ENCODE results near the gene NRF1.
"Not testable (repeated sequence)": the region's sequence is repeated elsewhere in the genome, so short reads cannot be mapped to it uniquely, and the experiment has no call there.

NRF1 gene

GRCh38 chr7:129607471-129608120, 3.9 kb upstream of the NRF1 start:
- peak; percentile 12 to 59 for DNase-seq

DNA sequence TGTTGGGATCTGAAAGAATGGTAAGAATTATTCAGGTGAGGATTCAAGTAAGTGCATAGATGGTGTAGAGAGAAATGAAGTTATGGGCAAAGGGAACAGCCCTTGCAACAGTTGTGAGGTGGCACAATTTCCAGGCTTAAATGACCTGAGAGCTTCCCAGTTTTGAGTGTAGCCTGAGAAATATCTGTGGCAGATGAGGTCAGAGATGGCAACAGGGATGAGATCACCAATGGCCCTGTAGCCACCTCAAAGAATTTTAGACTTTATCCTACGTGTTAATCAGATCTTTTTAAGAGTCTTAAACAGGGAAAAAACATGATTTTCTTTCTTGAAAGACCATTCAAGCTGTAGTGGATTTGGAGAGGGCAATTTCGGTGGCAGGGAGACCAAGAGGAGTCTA, 1.9 kb upstream of the NRF1 start:
- no peak for DNase-seq

DNA sequence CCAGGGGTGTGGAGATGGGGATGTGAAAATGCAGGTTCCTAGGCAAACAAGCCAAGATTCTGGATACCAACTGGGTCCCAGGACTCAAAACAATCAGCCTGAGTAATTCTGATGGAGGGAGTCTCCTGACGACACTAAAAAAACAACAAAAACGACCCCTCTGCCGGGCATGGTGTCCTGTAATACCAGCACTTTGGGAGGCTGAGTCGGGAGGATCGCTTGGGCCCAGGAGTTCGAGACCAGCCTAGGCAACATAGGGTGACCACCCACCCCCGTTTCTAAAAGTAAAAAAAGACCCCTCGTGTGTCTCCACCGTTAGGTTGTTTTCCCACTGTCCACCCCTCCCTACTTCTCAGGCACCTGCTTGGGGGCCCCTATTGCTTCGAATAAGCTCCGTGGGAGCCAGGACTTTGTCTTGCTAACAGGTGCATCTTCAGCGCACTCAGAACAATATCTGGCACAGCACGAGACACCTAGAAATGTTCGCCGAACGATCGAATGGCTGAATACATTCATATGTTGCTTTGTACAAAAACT, 743 bp upstream of the NRF1 start:
- peak in 1 of 2 experiments; percentile 44 for DNase-seq

DNA sequence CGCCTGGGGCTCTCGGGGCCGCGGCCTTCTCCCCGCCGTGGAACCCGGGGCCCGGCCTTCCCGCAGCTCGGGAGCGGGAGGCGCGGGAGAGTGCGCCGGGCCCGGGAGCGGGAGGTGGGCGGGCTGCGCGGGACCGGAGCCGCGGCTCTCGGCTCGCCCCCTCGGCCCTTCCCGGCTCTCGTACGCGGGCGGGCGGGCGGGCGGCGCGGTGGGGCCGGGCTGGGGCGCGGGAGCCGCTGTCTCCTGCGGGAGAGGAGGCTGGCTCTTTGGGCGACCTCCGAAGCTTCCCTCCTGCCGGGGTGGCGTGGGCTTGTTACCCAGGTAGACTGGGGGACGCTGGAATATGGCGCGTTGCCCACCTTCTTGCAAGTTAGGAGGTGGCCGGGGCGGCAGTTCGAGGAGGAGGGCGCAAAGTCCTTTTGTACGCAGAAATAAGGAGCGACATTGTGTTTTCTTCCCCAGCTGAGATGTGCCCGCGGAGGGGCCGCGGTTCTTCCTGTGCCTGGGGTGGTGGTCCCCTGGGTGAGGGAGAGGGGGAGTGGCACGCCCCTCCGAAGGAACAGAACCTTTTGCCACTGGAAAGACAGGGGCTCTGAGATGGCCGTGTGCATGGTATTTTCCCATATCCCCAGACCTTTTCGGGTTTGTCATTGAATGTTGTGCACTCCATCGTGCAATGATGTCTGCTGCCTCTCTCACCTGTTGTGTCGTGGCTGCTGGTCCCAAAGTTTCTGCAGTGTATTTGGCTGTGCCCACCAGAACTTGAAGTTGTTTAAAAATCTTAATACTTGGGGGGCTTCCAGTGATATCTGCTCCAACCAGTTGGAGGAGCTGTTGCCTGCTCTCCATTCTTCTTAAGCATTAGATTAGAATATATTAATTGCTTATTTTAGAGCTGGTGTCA, 844 bp downstream of the NRF1 start:
- DNase-seq: peak; percentile 43 to 74

DNA sequence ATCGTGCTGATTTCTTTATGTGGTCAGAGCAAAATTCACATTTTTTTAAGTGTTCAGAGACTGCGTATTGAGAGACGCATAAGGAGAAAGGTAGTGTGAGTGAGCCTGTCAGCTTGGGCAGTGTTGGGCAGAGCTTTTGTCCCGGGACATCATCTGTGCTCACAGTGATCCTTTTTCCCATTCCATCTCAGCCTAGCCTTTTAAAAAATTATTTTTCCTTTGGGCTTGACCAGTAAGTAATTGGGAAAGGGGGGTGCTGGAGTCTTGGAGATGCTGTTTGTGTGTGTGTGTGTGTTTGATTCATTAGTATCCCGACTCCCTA, 1.5 kb downstream of the NRF1 start:
- no peak for DNase-seq

DNA sequence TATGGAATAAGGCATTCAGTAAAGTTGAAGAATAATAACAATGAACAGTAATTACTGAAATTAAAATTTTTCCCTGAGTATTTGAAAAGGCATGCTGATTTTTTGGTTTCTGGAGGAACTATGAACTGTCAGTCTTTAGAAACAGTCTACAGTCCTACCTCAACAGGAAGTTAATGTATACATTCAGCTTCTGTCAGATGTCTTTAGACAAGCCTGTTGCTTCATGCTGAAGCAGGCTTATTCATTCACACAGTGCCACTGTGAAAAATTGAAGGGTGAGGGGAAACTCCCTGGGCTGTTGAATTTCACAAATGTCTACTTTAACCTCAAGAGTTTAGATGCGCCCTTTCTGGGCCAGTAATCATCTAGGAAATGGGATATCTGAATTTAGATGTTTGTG, 3.5 kb downstream of the NRF1 start:
- peak; percentile 81 to 84 for DNase-seq

GRCh38 chr7:129616530-129616929, 5.0 kb downstream of the NRF1 start:
- DNase-seq: no peak

DNA sequence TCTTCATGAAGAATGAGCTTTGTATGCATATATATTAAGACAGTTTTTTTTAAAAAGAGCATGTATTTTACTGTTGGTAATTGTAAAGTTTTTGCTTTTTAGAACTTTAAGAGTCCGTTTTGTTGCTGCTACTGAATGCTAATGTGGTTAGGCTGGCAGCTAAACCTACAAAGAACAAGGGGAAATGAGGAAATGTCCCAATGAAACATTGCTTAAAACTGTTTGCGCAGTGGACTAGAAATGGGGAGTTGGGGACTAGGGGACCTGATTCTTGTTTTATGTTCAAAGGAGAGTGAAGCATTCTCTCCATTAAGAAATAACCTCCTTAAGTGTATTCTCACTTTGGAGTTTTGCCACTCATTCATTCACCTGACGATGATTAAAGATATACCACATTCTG, 5.7 kb downstream of the NRF1 start:
- DNase-seq: no peak

DNA sequence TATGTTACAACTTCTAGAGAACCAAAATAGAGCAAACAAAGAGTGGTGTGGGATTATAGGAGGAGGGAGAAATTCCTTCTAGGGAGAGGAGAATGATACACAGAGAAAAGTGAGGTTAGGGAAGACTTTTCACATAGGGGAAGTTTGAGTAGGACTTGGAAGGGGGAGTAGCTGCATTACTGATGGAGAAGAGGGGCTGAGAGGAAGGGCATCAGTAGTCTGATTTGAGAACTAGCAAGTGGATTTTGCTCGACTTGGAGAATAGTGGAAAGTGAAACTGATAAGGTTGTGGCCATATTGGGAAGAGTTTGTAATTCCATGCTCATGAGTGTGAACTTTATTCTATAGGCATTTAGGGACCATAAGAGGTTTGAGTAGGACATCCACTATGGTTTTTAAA, 6.1 kb downstream of the NRF1 start:
- DNase-seq: no peak

- no peak for DNase-seq
These were observed 15.4 kb downstream of the NRF1 start for GRCh38 chr7:129626896-129627295.

DNA sequence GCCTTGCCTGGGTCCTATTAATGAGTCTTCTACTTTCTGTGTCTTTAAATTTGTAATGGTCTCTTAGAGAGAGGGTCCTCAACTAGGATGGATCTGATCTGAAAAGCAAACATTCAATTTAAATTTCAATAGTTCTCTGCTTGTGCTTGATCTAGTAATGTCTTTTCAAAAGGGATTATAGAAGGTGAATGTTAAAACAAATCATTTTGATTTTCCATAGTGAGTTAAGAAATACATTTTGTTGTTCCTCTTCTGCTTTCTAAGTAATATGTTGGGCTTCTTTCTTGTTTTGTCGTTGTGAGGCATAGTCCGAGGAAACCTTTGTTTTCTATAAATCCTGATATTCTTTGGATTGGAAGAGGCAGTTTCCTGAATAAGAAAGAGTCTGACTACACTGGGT, 18.8 kb downstream of the NRF1 start:
- no peak for DNase-seq

DNA sequence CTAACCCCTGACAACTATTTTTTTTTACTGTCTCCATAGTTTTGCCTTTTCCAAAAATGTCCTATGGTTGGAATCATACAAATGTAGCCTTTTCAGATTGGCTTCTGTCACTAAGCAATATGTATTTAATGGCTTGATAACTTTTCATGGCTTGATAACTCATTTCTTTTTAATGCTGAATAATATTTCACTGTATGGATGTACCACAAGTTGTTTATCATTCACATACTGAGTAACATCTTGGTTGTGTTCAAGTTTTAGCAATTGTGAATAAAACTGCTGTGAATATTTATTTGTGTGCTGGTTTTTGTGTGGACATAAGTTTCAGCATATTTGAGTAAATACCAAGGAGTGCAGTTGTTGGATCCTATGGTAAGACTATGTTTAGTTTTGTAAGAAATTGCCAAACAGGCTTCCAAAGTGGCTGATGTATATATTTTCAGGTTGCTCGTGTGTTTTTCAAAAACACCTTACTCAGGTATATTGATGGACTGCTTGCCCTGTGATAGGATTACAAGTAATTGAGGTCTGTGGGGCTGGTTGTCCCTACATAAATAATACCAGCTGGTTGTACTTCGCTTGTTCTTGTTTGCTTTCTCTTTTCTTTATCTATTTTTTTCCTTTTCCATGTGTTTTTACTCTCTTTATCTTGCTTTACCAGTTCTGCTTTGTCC, 23.0 kb downstream of the NRF1 start:
- no peak for DNase-seq

GRCh38 chr7:129635300-129636029, 23.9 kb downstream of the NRF1 start:
- DNase-seq: peak; percentile 75 to 90

GRCh38 chr7:129636030-129636550, 24.6 kb downstream of the NRF1 start:
- DNase-seq: not testable (repeated sequence)

DNA sequence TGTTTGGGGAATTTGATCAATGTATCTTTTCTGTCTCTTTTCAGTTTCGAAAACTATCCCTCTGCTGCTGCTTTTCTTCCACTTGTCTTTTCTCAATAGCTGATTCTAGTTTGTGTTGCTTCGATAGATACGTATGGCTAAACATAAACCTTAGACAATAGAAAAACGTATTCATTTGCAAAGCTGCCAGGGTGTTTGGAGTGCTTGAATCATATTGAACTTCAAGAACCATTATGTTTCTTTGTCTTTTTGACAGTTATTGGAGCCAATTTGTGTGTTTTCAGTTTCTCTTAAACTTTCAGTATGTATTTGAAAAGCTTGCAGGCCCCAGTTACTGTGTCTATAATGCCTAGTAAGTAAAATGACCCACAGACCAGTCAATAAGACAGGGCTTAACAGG, 25.1 kb downstream of the NRF1 start:
- no peak for DNase-seq

DNA sequence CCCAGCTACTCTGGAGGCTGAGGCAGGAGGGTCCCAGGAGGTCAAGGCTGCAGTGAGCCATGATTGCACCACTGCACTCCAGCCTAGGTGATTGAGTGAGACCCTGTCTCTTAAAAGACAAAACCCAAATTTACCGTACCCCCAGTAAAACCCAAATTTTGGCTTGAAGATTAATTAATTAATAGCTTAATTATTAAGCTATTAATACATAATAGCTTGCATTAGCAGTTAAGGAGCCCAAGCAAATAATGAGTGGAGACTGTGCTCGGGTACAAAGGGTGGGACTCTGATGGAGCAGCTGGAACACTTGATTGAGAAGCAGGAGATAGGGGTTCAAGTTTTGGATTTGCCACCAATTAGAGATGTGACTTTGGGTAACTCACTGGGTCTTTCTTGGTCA, 28.9 kb downstream of the NRF1 start:
- DNase-seq: no peak

DNA sequence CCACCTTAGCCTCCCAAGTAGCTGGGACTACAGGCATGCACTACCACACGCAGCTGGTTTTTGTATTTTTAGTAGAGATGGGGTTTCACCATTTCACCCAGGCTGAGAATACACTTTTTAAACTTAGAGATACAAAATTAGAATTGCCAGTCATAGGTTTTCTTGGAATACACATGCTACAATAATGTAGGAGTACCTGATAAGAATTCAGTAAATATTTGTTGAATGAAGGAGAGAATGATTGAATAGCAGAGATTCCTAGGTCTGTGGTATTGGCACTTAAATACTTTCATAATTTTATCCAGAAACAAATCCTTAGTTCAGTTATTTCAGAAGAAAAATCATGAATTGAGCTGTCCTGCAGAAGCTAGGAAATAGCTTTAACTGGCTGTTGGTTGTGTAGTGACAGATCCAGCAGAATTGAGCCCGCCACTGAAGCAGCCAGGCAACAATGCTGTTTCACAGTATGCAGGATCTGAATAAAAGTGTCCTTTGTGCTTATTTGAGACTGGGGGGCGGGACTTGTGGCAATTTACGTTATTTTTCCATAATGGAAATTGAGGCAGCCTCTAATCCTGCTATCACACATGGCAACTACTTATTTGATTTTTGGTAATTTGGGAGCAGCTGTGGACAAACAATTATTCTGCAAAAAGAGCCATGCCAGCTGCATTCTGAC, 31.5 kb downstream of the NRF1 start:
- peak; percentile 49 to 65 for DNase-seq

GRCh38 chr7:129643550-129644170, 32.1 kb downstream of the NRF1 start:
- peak in 1 of 2 experiments; percentile 40 for DNase-seq

GRCh38 chr7:129644634-129645230, 33.2 kb downstream of the NRF1 start:
- peak; percentile 59 to 85 for DNase-seq

DNA sequence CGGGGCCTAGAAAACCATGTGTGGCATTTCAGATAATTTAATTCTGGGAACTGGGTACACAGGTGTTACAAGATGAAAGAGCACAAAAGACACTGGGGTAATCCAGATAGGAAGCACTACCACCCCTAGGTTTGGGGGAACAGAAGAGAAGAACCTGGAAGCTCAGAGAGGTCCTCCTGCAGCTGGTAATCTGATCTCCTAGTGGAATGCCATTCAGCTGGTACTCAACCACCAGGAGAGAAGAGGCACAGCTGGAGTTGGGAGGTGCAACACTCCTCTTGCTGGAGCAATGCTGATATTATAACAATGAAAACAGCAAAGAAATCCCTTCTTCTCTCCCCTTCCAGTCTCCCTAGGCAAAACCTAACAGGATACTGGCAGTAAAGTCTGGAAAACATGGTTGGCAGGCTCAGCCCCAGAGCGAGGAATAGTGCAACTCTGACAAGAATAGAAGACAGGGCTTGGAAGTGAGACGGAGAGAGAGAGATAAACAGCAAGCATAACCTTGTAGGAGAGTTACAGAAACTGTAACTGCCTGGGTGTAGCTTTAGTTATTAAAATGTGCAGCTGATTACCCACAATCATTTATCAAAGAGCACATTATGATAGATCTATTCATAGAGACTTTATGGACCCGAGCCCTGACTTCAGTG, 35.0 kb downstream of the NRF1 start:
- peak in 1 of 2 experiments; percentile 10 for DNase-seq
